Measurements from ENCODE around the gene CFAP157. TPM values are rescaled to one million over a fixed set of nuclear protein-coding genes. Genes with fewer than 3 reads are reported as not detected.

Gene CFAP157
- total and polyA plus RNA-seq, 7 experiments from 2014 or later: 0.11 to 0.38 (median 0.22) TPM; not detected in 2

Other genes with a start within 250 kb of the CFAP157 start
- 10 to 100 TPM in 4 of 5 experiments, 1 to 10 TPM in 1; 6.7 to 17.8 (median 14.1) TPM for gene STXBP1, start 94.7 kb upstream of the CFAP157 start, total RNA-seq
- gene STXBP1, start 94.7 kb upstream of the CFAP157 start, polyA plus RNA-seq: 1 to 10 TPM; 3.0 to 3.3 TPM
- gene PTRH1, start 8.7 kb downstream of the CFAP157 start, total RNA-seq: 1 to 10 TPM; 7.8 to 9.5 (median 8.6) TPM
- gene PTRH1, start 8.7 kb downstream of the CFAP157 start, polyA plus RNA-seq: 10 to 100 TPM; 17.0 to 28.7 TPM
- 1 to 10 TPM in 4 of 5 experiments, under 1 TPM in 1; 0.29 to 9.9 (median 4.6) TPM for gene TTC16, start 9.1 kb downstream of the CFAP157 start, total RNA-seq
- 1 to 10 TPM in 1 of 2 donors, under 1 TPM in 1; 0.73 to 1.7 TPM for gene TTC16, start 9.1 kb downstream of the CFAP157 start, polyA plus RNA-seq
- 10 to 100 TPM in 4 of 5 experiments, 1 to 10 TPM in 1; 9.5 to 22.3 (median 10.8) TPM for gene TOR2A, start 28.3 kb downstream of the CFAP157 start, total RNA-seq
- gene TOR2A, start 28.3 kb downstream of the CFAP157 start, polyA plus RNA-seq: 10 to 100 TPM; 16.6 to 20.2 TPM
- 10 to 100 TPM; 26.1 to 68.3 (median 51.9) TPM for gene SH2D3C, start 71.7 kb downstream of the CFAP157 start, total RNA-seq
- 10 to 100 TPM; 20.9 to 72.9 TPM for gene SH2D3C, start 71.7 kb downstream of the CFAP157 start, polyA plus RNA-seq
- gene CDK9, start 79.0 kb downstream of the CFAP157 start, total RNA-seq: 100 to 1,000 TPM; 110 to 135 (median 134) TPM
- 10 to 100 TPM; 37.5 to 65.9 TPM for gene CDK9, start 79.0 kb downstream of the CFAP157 start, polyA plus RNA-seq
- gene FPGS, start 95.9 kb downstream of the CFAP157 start, total RNA-seq: 100 to 1,000 TPM in 2 of 5 experiments, 10 to 100 TPM in 3; 90.4 to 123 (median 95.4) TPM
- 10 to 100 TPM; 37.3 to 51.4 TPM for gene FPGS, start 95.9 kb downstream of the CFAP157 start, polyA plus RNA-seq
- 10 to 100 TPM in 4 of 5 experiments, 1 to 10 TPM in 1; 6.2 to 25.8 (median 12.5) TPM for gene ENG, start 147.7 kb downstream of the CFAP157 start, total RNA-seq
- gene ENG, start 147.7 kb downstream of the CFAP157 start, polyA plus RNA-seq: 1 to 10 TPM; 4.5 to 6.4 TPM
- gene AK1, start 170.7 kb downstream of the CFAP157 start, total RNA-seq: 10 to 100 TPM; 33.2 to 64.9 (median 51.6) TPM
- gene AK1, start 170.7 kb downstream of the CFAP157 start, polyA plus RNA-seq: under 1 TPM; 0.09 to 0.21 TPM
- 100 to 1,000 TPM in 3 of 5 experiments, 10 to 100 TPM in 2; 63.0 to 125 (median 107) TPM for gene ST6GALNAC6, start 192.6 kb downstream of the CFAP157 start, total RNA-seq
- gene ST6GALNAC6, start 192.6 kb downstream of the CFAP157 start, polyA plus RNA-seq: 10 to 100 TPM; 28.3 to 34.5 TPM
- 10 to 100 TPM; 28.0 to 51.0 (median 36.1) TPM for gene ST6GALNAC4, start 210.1 kb downstream of the CFAP157 start, total RNA-seq
- 10 to 100 TPM; 20.0 to 21.7 TPM for gene ST6GALNAC4, start 210.1 kb downstream of the CFAP157 start, polyA plus RNA-seq
- gene PIP5KL1, start 223.8 kb downstream of the CFAP157 start, total RNA-seq: 1 to 10 TPM; 1.4 to 2.9 (median 2.1) TPM
- under 1 TPM in 1 of 2 donors, not detected in 1; 0.17 TPM for gene PIP5KL1, start 223.8 kb downstream of the CFAP157 start, polyA plus RNA-seq
- 10 to 100 TPM; 29.1 to 84.4 (median 56.8) TPM for gene DPM2, start 230.9 kb downstream of the CFAP157 start, total RNA-seq
- gene DPM2, start 230.9 kb downstream of the CFAP157 start, polyA plus RNA-seq: 10 to 100 TPM; 29.3 to 39.5 TPM

Measured in naive thymus-derived CD4-positive, alpha-beta T cell (primary cell).